Coronary artery (tissue), 2 donors: ENCODE measurements around the gene UTP4.
"Not testable (repeated sequence)": the region's sequence is repeated elsewhere in the genome, so short reads cannot be mapped to it uniquely, and the experiment has no call there.

Experiments used
- DNase-seq: peaks from one replicate; pipeline ENCODE4 v3.0.0-alpha.2; 2017; ENCODE audit warnings: low spot score
- H3K27ac ChIP-seq, 2 donors: fragments of 200-600 bp; sonication (generic); one replicate each; pipeline ENCODE4 v1.5.1; 2016 to 2019
- H3K4me3 ChIP-seq: fragments of 200-600 bp; sonication (generic); 2 replicates; pipeline ENCODE4 v1.5.1; 2016; ENCODE audit warnings: mild to moderate bottlenecking, moderate library complexity
- TF ChIP-seq, protein P1 (sequence below): fragments of 200-600 bp; sonication (generic); IDR thresholded peaks from one replicate; pipeline ENCODE4 v1.5.1; 2019; ENCODE audit warnings: antibody characterized with exemption

The UTP4 gene

DNA sequence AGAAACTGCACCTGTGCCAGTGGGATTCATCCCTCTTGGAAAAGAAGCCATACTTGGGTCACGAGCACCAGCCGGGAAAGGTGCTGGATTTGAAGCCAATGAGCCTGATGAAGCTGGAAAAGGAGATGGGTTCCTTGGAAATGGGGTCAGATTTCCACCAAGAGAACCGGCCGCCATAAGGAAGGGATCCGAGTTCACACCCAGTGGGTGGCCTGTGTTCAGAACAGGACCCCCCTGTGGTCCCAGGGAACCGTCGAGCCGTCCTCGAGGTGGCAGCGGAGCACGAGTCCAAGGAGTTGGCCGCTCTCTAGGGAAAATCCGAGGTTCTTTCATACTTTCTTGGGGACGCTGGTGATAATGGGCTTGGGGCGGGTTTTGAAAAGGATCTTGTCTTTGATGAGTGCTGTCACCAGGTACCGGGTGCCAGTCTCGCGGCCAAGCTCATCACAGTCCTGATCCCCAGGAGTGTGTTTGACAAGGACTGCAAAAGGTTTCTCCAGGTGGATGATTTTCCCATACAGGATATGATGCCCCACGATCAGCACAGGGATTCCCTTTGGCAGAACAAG is 12.3 kb upstream of the UTP4 start:
- TF ChIP-seq, protein P1, sequence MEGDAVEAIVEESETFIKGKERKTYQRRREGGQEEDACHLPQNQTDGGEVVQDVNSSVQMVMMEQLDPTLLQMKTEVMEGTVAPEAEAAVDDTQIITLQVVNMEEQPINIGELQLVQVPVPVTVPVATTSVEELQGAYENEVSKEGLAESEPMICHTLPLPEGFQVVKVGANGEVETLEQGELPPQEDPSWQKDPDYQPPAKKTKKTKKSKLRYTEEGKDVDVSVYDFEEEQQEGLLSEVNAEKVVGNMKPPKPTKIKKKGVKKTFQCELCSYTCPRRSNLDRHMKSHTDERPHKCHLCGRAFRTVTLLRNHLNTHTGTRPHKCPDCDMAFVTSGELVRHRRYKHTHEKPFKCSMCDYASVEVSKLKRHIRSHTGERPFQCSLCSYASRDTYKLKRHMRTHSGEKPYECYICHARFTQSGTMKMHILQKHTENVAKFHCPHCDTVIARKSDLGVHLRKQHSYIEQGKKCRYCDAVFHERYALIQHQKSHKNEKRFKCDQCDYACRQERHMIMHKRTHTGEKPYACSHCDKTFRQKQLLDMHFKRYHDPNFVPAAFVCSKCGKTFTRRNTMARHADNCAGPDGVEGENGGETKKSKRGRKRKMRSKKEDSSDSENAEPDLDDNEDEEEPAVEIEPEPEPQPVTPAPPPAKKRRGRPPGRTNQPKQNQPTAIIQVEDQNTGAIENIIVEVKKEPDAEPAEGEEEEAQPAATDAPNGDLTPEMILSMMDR = no peak
- Histone ChIP-seq H3K4me3 (no peak overlapping the region), H3K27ac (no peak overlapping the region)
- no peak for DNase-seq

- TF ChIP-seq, protein P1 = peak; percentile 58
- Histone ChIP-seq H3K27ac (no peak overlapping the region), H3K4me3 (no peak overlapping the region)
- no peak for DNase-seq
Observed at GRCh38 chr16:69123910-69124309, 8.5 kb upstream of the UTP4 start.

DNA sequence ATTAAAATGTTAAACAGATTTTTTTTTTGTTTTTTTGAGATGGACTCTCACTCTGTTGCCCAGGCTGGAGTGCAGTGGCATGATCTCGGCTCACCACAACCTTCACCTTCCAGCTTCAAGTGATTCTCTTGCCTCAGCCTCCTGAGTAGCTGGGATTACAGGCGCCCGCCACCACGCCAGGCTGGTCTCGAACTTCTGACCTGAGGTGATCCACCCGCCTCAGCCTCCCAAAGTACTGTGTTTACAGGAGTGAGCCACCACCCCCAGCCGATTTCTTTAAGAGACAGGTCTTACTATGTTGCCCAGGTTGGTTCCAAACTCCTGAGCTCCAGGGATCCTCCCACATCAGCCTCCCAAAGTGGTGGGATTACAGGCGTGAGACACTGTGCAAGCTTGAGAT is 8.0 kb upstream of the UTP4 start:
- DNase-seq, H3K27ac ChIP-seq, H3K4me3 ChIP-seq: not testable (repeated sequence)

- H3K4me3 ChIP-seq, H3K27ac ChIP-seq, DNase-seq: not testable (repeated sequence)
Observed at GRCh38 chr16:69124961-69125360, 7.5 kb upstream of the UTP4 start.

DNA sequence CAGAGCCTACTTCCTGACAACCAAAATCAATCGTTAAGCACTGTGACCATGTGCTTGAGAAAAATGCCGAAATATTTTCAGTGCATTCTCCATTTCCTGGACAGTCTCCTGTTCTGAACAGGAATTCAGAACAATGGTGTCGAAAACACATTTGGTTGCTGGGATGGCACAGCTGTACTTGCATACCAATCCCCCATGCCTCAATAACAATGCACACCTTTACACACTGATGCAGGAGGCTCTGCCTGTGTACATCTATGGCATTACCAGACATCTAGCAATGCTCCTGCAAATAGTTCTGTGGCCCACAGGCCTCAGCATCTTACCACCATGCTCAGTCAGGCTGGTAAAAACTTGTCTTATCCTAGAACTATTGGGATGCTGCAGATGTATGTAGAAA is 6.2 kb upstream of the UTP4 start:
- H3K27ac ChIP-seq = no peak overlapping the region
- H3K4me3 ChIP-seq = no peak overlapping the region
- TF ChIP-seq, protein P1 = no peak
- DNase-seq = peak; percentile 35

DNA sequence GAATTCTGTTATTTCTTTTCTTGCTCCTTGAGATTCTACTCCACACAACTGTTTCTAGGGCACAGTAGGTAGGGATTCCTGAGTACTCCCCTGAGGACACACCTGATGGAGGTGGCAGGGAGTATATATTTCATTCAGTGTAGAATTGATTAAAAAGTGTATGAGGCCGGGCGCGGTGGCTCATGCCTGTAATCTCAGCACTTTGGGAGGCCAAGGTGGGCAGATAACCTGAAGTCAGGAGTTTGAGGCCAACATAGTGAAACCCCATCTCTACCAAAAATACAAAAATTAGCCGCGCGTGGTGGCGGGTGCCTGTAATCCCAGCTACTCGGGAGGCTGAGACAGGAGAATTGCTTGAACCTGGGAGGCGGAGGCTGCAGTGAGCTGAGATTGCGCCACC is 5.6 kb upstream of the UTP4 start:
- not testable (repeated sequence) for H3K4me3 ChIP-seq, H3K27ac ChIP-seq, DNase-seq

GRCh38 chr16:69127966-69128510 is 4.4 kb upstream of the UTP4 start:
- DNase-seq = no peak
- Histone ChIP-seq H3K27ac (no peak overlapping the region), H3K4me3 (no peak overlapping the region)
- TF ChIP-seq, protein P1 = no peak

DNA sequence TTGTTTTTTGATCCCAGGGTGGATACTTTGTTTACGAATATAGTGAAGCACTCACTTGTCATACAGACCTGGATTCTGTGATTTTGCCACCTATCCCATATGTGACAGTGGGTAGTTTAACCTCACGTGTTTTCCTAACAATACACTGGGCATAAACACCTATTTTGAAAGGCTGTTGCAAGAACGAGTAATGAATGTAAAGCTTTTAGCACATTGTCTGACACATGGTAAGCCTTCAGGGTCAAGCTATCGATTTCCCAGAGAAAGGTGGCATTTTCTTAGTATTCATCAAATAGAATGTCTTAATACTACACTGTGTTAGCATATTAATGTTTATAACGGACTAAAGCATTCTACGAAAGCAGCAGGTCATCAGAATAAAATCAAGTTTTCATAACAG is 2.0 kb upstream of the UTP4 start:
- no peak for DNase-seq
- TF ChIP-seq, protein P1 = no peak
- H3K4me3 ChIP-seq = no peak overlapping the region
- H3K27ac ChIP-seq = no peak overlapping the region
